ENCODE measurements around the gene RGPD5. TPM values are rescaled to one million over a fixed set of nuclear protein-coding genes. Genes with fewer than 3 reads are reported as not detected.
"Not testable (repeated sequence)": the region's sequence is repeated elsewhere in the genome, so short reads cannot be mapped to it uniquely, and the experiment has no call there.

The RGPD5 gene
- total and polyA plus RNA-seq, 8 donors = 3.5 to 160 (median 6.4) TPM

DNA sequence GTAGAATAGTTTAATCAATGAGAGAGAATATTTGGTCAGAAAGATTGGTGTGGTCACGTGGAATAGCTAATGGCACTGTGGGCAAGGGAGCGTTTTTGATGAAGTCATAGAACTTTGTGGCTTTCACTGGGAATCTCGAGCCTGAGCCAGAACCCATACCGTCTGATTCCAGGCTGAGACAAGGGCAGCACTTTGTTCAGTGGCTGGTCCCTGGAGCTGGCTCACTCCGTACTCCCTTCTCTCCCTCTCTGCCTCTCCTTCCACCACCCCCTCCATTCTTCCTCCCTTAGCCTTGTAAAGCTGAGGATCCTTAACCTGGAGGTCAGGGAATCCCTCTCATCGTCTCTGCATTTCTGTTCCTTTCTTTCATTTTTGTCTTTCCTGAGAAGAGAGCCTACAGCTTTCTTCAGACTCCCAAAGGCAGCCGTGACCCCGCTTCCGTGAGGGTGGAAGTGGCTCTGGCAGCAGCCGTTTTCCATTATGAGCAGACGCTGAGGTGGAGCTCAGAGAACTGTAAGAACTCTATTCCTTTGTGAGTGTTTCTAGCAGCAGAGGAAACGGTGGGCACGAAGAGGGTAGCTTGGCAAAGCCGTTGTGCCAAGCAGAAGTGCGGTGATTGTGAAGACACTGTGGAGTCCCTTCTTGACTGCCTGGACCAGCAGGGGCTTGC lies 12.8 kb upstream of the RGPD5 start:
- intact Hi-C loops (cut with DNase I; ENCODE audit: low total_unique reads); H3K27me3 ChIP-seq; H3K9me3 ChIP-seq; H3K36me3 ChIP-seq; DNase-seq; H3K4me3 ChIP-seq; H3K27ac ChIP-seq; H3K4me1 ChIP-seq: not testable (repeated sequence)
- no CpG with 5 or more reads among the region's 15 CpGs for WGBS, 5 donors

DNA sequence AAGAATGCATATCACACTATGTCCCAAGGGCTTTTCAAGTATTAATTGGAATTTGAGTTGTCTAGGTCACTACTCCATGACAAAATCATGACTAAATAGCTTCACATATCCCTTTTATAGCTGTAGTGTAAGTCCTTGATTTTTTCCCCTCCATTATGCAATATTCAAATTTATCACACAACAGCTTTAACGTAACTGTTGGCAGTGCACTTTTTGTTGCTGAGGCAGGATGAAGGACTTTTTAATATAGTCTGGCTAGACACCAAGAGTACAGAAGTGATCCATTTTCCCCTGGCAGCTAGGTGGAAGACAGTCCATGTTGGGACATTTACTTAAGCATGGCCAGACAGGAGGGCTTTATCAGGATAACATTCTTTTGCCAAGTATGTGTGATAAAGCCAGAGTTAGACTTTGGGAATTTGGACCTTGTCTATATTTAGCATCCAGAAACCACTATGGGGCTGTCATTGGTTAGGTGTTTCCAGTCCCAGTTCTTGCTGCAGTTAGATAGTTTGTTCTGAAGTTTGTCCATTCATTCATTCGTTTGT lies 11.6 kb upstream of the RGPD5 start:
- H3K27ac ChIP-seq; DNase-seq; H3K36me3 ChIP-seq; H3K9me3 ChIP-seq; H3K27me3 ChIP-seq; intact Hi-C loops (cut with DNase I; ENCODE audit: low total_unique reads); H3K4me1 ChIP-seq; H3K4me3 ChIP-seq: not testable (repeated sequence)
- WGBS, 5 donors = no CpG with 5 or more reads among the region's 2 CpGs

DNA sequence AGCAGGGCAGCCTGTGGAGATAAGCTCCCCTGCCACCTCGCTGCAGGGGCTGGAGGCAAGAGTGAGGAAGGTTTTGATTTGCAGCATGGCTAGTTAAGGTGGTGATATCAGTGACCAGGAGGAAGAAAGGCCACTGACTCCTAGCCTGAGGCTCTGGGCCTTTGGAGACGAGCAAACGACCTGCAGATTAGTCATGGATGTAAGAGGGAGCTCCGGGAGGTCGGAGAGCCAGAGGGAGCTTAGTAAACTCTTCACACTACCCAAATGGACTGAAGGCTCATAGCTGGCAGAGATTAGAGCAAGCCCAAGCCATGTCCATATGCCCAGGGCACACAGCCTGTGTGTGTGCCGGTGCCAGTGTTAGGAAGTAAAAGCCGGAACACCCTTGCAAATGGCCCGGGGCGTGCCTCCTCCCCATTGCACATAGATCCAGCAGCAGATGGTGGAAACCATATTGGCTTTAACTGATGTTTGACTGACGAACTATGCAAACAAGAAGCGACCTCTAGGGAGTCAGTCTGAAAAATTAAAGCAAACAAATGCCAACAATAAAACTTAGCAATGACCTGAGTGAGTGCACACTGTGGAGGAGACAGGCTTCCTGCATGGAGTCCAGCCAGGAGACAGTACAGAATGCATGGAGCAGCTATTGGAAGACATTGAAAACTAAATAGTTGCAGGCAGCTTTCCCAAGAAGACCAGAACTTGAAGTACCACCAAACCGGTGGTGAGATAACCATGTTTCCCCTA lies 2.4 kb upstream of the RGPD5 start:
- intact Hi-C loops (cut with DNase I; ENCODE audit: low total_unique reads); DNase-seq: not testable (repeated sequence)

DNA sequence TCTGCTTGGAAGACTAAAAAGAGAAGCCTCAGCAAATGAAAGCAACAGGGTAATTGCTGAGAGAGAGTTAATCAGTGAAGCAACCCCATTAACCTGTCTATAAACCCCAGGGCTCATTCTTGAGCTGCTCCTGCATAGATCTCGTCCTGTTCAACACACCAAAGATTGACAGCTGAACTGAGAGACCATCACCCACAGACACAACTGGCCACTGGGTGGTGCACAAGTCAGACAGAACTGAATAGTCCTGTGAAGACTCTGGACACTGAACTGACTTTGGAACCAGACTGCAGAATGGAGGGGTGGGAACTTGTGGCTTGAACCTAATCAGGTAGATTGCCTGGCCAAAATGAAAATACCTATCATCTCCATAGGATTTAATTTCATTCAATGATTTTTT lies 1.4 kb upstream of the RGPD5 start:
- intact Hi-C loops (cut with DNase I; ENCODE audit: low total_unique reads); H3K27ac ChIP-seq; H3K4me1 ChIP-seq; H3K9me3 ChIP-seq; H3K27me3 ChIP-seq; H3K4me3 ChIP-seq; H3K36me3 ChIP-seq; DNase-seq: not testable (repeated sequence)
- WGBS, 5 donors = no CpG with 5 or more reads among the region's 1 CpG

More for the DNA sequence above, 2.4 kb upstream of the RGPD5 start:
- not testable (repeated sequence) for H3K27ac ChIP-seq, H3K4me1 ChIP-seq, H3K9me3 ChIP-seq, H3K4me3 ChIP-seq, H3K27me3 ChIP-seq, H3K36me3 ChIP-seq
- WGBS, 5 donors = no CpG with 5 or more reads among the region's 12 CpGs

DNA sequence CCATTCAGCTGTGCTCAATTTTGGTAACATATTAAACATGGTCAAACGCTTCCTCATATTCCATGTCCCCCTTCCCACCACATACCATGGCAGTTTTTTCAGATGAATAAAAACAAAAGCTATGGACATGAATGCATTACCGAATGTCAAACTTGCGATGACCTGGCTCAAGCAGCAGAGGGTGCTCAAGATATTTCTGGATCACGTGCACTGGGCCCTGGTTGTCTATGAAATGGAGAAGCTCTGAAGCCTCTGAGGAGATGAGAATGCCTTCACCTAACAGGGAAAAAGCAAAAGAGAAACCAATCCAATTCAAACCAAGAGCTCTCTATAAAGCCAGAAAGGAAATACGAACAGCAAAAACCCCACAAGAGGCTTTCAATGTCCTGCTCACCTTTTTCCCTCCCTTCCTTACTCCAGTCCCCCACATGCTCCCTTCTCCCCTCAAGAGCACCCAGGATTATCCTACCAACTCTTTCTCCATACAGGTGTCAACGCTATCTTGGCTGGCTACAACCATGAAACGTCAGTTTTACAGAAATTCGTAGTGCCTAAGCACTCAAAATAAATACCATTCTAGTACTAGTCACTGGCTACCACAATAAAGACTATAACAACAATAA lies 77.1 kb downstream of the RGPD5 start:
- DNase-seq; H3K27ac ChIP-seq; H3K27me3 ChIP-seq; H3K4me1 ChIP-seq; H3K4me3 ChIP-seq; intact Hi-C loops (cut with DNase I; ENCODE audit: low total_unique reads); H3K36me3 ChIP-seq; H3K9me3 ChIP-seq: not testable (repeated sequence)
- WGBS, 5 donors = no CpG with 5 or more reads among the region's 8 CpGs

DNA sequence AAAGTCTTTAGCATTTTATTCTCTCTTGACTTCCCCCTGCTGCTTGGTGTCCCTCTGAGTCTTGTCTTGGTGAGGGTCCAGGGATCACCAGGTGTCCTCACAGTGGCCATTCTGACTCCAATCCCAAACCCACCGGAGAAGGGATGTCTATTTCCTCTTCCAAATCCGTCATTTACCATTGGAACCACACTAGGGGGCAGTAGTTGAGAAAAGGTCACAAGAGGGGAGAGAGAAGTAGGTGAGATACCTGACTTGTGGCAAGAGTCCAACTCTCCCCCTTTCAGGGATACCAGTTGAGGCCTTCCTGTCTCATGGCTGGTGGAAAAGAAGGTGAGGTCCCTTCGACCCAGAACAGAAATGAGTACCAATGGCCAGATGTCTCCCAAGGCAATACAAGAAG lies 82.5 kb downstream of the RGPD5 start:
- H3K9me3 ChIP-seq; H3K27ac ChIP-seq; H3K27me3 ChIP-seq; H3K4me3 ChIP-seq; H3K36me3 ChIP-seq; DNase-seq; H3K4me1 ChIP-seq; intact Hi-C loops (cut with DNase I; ENCODE audit: low total_unique reads): not testable (repeated sequence)
- WGBS, 5 donors = no CpG with 5 or more reads among the region's 3 CpGs

DNA sequence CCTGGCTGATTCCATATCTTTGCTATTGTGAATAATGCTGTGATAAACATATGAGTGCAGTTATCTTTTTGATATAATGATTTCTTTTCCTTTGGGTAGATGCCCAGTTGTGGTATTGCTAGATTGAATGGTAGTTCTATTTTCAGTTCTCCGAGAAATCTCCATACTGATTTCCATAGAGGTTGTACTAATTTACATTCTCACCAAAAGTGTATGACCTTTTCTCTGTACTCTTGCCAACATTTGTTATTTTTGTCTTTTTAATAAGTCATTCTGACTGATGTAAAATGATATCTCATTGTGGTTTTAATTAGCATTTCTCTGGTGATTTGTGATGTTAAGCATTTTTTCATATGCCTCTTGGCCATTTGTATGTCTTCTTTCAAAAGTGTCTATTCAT lies 88.0 kb downstream of the RGPD5 start:
- H3K9me3 ChIP-seq; intact Hi-C loops (cut with DNase I; ENCODE audit: low total_unique reads); DNase-seq; H3K27me3 ChIP-seq; H3K36me3 ChIP-seq; H3K4me3 ChIP-seq; H3K4me1 ChIP-seq; H3K27ac ChIP-seq: not testable (repeated sequence)
- WGBS, 5 donors = no CpG with 5 or more reads among the region's 1 CpG

- H3K36me3 ChIP-seq; intact Hi-C loops (cut with DNase I; ENCODE audit: low total_unique reads); H3K4me1 ChIP-seq; H3K9me3 ChIP-seq; H3K27me3 ChIP-seq; H3K27ac ChIP-seq; H3K4me3 ChIP-seq; DNase-seq: not testable (repeated sequence)
- WGBS, 5 donors = no CpG with 5 or more reads among the region's 4 CpGs
Measured at GRCh38 chr2:109888414-109888813, 94.3 kb downstream of the RGPD5 start.

DNA sequence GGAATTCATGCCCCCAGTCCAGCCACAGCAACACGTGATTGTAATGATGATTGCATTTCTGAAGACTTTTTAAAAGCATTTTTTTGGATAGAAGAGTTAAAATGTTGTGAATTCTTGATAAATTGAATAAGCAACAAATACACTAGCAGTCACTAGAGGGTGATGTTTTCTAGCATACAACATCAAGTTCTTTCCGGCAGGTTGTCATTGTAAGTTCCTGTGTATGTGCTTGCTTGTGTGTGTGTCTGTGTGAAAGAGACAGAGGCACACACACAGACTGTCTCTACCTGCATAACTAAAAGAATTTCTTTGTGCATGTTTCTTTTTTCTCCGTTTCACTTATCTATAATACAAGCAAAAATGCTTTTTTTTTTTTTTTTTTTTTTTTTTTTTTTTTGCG lies 95.8 kb downstream of the RGPD5 start:
- H3K4me3 ChIP-seq; DNase-seq; intact Hi-C loops (cut with DNase I; ENCODE audit: low total_unique reads); H3K9me3 ChIP-seq; H3K27me3 ChIP-seq; H3K36me3 ChIP-seq; H3K4me1 ChIP-seq; H3K27ac ChIP-seq: not testable (repeated sequence)
- no CpG with 5 or more reads among the region's 4 CpGs for WGBS, 5 donors

GRCh38 chr2:109891024-109891423 lies 96.9 kb downstream of the RGPD5 start:
- H3K9me3 ChIP-seq; H3K4me1 ChIP-seq; H3K36me3 ChIP-seq; intact Hi-C loops (cut with DNase I; ENCODE audit: low total_unique reads); H3K27ac ChIP-seq; H3K27me3 ChIP-seq; H3K4me3 ChIP-seq; DNase-seq: not testable (repeated sequence)
- WGBS, 5 donors = no CpG with 5 or more reads among the region's 4 CpGs

GRCh38 chr2:109893736-109894135 lies 99.6 kb downstream of the RGPD5 start:
- H3K4me3 ChIP-seq; intact Hi-C loops (cut with DNase I; ENCODE audit: low total_unique reads); H3K27ac ChIP-seq; H3K27me3 ChIP-seq; H3K9me3 ChIP-seq; H3K4me1 ChIP-seq; DNase-seq; H3K36me3 ChIP-seq: not testable (repeated sequence)
- WGBS, 5 donors = no CpG with 5 or more reads among the region's 7 CpGs

- H3K9me3 ChIP-seq; DNase-seq; H3K4me1 ChIP-seq; H3K36me3 ChIP-seq; H3K27ac ChIP-seq; H3K27me3 ChIP-seq; intact Hi-C loops (cut with DNase I; ENCODE audit: low total_unique reads); H3K4me3 ChIP-seq: not testable (repeated sequence)
- no CpG with 5 or more reads among the region's 6 CpGs for WGBS, 5 donors
Measured at GRCh38 chr2:109894141-109894540, 100.0 kb downstream of the RGPD5 start.

All from stomach (tissue), 9 donors.